IgD-negative memory B cell (primary cell): ENCODE data around the gene PRAMEF8. TPM values are rescaled to one million over a fixed set of nuclear protein-coding genes. Genes with fewer than 3 reads are reported as not detected.
A peak's percentile ranks its signal among the peaks of the same experiment; 100 is the strongest.
"Not testable (repeated sequence)": the region's sequence is repeated elsewhere in the genome, so short reads cannot be mapped to it uniquely, and the experiment has no call there.

Experiments
- H3K27ac Mint-ChIP-seq, 3 donors: one replicate each; pipeline ENCODE4 v1.8.0; 2020 to 2022; ENCODE audit warnings: mild to moderate bottlenecking in 3 of 3, mixed read lengths in 3 of 3, moderate library complexity in 1 of 3
- H3K27me3 Mint-ChIP-seq: one replicate; pipeline ENCODE4 v1.8.0; 2021; ENCODE audit warnings: mixed read lengths
- H3K36me3 Mint-ChIP-seq: one replicate; pipeline ENCODE4 v1.8.0; 2020; ENCODE audit warnings: mild to moderate bottlenecking, mixed read lengths
- H3K4me1 Mint-ChIP-seq, 3 donors: one replicate each; pipeline ENCODE4 v1.8.0; 2020 to 2022; ENCODE audit warnings: mixed read lengths in 3 of 3, mild to moderate bottlenecking in 1 of 3
- H3K4me3 Mint-ChIP-seq, 4 donors: one replicate each; pipeline ENCODE4 v1.8.0; 2020 to 2022; ENCODE audit warnings: mild to moderate bottlenecking in 4 of 4, mixed read lengths in 4 of 4, moderate library complexity in 3 of 4
- H3K9me3 Mint-ChIP-seq, 3 donors: one replicate each; pipeline ENCODE4 v1.8.0; 2020 to 2021; ENCODE audit warnings: mixed read lengths in 3 of 3, mild to moderate bottlenecking in 1 of 3
- polyA plus RNA-seq: library from polyadenylated mRNA; unstranded; fragments of 300-500 nt; fragmentation: Illumina TruSeq; gene quantifications from one replicate; pipeline ENCODE4 v1.2.3, GENCODE V29; 2021

Gene PRAMEF8
- polyA plus RNA-seq, 1 donor from 2014 or later = not detected

DNA sequence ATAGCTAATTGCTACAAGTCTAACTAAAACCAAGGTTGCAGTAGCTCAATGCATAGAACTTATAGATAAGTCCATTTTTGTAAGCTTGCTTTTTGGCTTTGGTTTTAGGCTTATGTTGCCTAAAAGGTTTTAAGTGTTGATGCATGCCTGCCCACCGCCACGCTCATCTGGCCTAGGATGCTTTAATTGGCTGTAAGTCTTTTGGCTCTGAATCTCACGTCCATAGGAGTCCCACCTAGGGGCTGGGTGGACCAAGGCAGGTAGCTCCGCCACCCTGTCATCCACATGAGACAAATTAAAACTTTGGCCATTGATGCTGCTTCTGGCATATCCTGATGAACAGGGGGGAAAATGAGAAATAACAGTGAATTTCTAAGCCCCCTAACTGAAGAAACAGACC, 47.4 kb downstream of the PRAMEF8 start:
- H3K36me3 Mint-ChIP-seq, H3K27ac Mint-ChIP-seq, H3K9me3 Mint-ChIP-seq, H3K4me3 Mint-ChIP-seq, H3K27me3 Mint-ChIP-seq, H3K4me1 Mint-ChIP-seq: not testable (repeated sequence)

GRCh38 chr1:13234057-13234456, 50.9 kb downstream of the PRAMEF8 start:
- not testable (repeated sequence) for H3K27ac Mint-ChIP-seq, H3K27me3 Mint-ChIP-seq, H3K9me3 Mint-ChIP-seq, H3K4me1 Mint-ChIP-seq, H3K36me3 Mint-ChIP-seq
- H3K4me3 Mint-ChIP-seq = peak overlapping the region in 1 of 4 donors; percentile 0

GRCh38 chr1:13232056-13232455, 52.9 kb downstream of the PRAMEF8 start:
- H3K4me1 Mint-ChIP-seq, H3K9me3 Mint-ChIP-seq, H3K27me3 Mint-ChIP-seq, H3K36me3 Mint-ChIP-seq, H3K4me3 Mint-ChIP-seq: not testable (repeated sequence)
- H3K27ac Mint-ChIP-seq = peak overlapping the region in 1 of 3 donors; percentile 26

Other genes with a start within 250 kb of the PRAMEF8 start
- not detected for gene PRAMEF27, start 228.6 kb downstream of the PRAMEF8 start, polyA plus RNA-seq
- not detected for gene HNRNPCL3, start 224.4 kb downstream of the PRAMEF8 start, polyA plus RNA-seq
- gene PRAMEF25, start 214.4 kb downstream of the PRAMEF8 start, polyA plus RNA-seq = not detected
- not detected for gene HNRNPCL2, start 168.3 kb downstream of the PRAMEF8 start, polyA plus RNA-seq
- not detected for gene PRAMEF26, start 129.1 kb downstream of the PRAMEF8 start, polyA plus RNA-seq
- gene HNRNPCL4, start 119.5 kb downstream of the PRAMEF8 start, polyA plus RNA-seq = not detected
- gene PRAMEF9, start 113.3 kb downstream of the PRAMEF8 start, polyA plus RNA-seq = not detected
- gene PRAMEF13, start 83.7 kb downstream of the PRAMEF8 start, polyA plus RNA-seq = not detected
- gene PRAMEF18, start 59.0 kb downstream of the PRAMEF8 start, polyA plus RNA-seq = not detected
- not detected for gene PRAMEF5, start 30.9 kb downstream of the PRAMEF8 start, polyA plus RNA-seq
- not detected for gene PRAMEF33, start 18.4 kb upstream of the PRAMEF8 start, polyA plus RNA-seq
- gene PRAMEF15, start 30.4 kb upstream of the PRAMEF8 start, polyA plus RNA-seq = not detected
- gene PRAMEF14, start 62.0 kb upstream of the PRAMEF8 start, polyA plus RNA-seq = not detected
- not detected for gene PRAMEF19, start 86.8 kb upstream of the PRAMEF8 start, polyA plus RNA-seq
- gene PRAMEF17, start 104.5 kb upstream of the PRAMEF8 start, polyA plus RNA-seq = not detected
- not detected for gene PRAMEF20, start 125.3 kb upstream of the PRAMEF8 start, polyA plus RNA-seq
- not detected for gene LRRC38, start 228.9 kb upstream of the PRAMEF8 start, polyA plus RNA-seq